H1 (cell line): Measurements from ENCODE around the gene DLST.

Experiments used
- ASH2L ChIP-seq: fragments of 200-600, 300-600 bp; sonication (generic); IDR thresholded peaks from one replicate; pipeline ENCODE4 v1.7.1; 2017; ENCODE audit warnings: low read length
- EP300 ChIP-seq, 2 experiments: IDR thresholded peaks; 1 replicate in 1 of 2; 2 replicates in 1 of 2; pipeline ENCODE4 v1.6.1; 2011 to 2012; ENCODE audit warnings: low read depth in 2 of 2, low read length in 2 of 2, mild to moderate bottlenecking in 2 of 2, borderline replicate concordance in 1 of 2, inconsistent platforms in 1 of 2, moderate library complexity in 1 of 2
- EZH2 ChIP-seq: fragments of 200-600 bp; sonication (generic); IDR thresholded peaks from 2 replicates; pipeline ENCODE4 v1.7.1; 2012; ENCODE audit warnings: low read depth, mild to moderate bottlenecking, moderate library complexity, low read length, inconsistent platforms; ENCODE audit not compliant: severe bottlenecking
- MAFK ChIP-seq: IDR thresholded peaks from 2 replicates; pipeline ENCODE4 v1.6.1; 2012; ENCODE audit warnings: low read depth, mild to moderate bottlenecking, improper control_type of control experiment, low read length
- PHF8 ChIP-seq: fragments of 200-600 bp; sonication (generic); conservative IDR thresholded peaks from 2 replicates; pipeline ENCODE4 v1.7.1; 2012; ENCODE audit warnings: low read depth, mild to moderate bottlenecking, inconsistent platforms, low read length, moderate library complexity
- POLR2AphosphoS5 ChIP-seq: IDR thresholded peaks from 2 replicates; pipeline ENCODE4 v1.6.1; 2011; ENCODE audit warnings: low read depth, low read length
- SUZ12 ChIP-seq: fragments of 200-600 bp; sonication (generic); IDR thresholded peaks from 2 replicates; pipeline ENCODE4 v1.6.1; 2012; ENCODE audit warnings: mild to moderate bottlenecking, inconsistent platforms, low read length, moderate library complexity, mixed read lengths
- TEAD4 ChIP-seq: IDR thresholded peaks from 2 replicates; pipeline ENCODE4 v1.6.1; 2012; ENCODE audit warnings: low read depth, low read length, inconsistent platforms, mixed read lengths
- YY1 ChIP-seq: IDR thresholded peaks from 2 replicates; pipeline ENCODE4 v1.6.1; 2011; ENCODE audit warnings: low read depth, mild to moderate bottlenecking, low read length
- ZNF274 ChIP-seq: IDR thresholded peaks from 2 replicates; pipeline ENCODE4 v1.7.0; 2012; ENCODE audit warnings: low read length, borderline replicate concordance; ENCODE audit errors: extremely low read depth
- TF ChIP-seq, protein P1 (sequence below), 3 experiments: IDR thresholded peaks; 1 replicate in 2 of 3; 2 replicates in 1 of 3; pipeline versions ENCODE4 v1.5.1 to v1.6.1; 2011; ENCODE audit warnings: low read length in 3 of 3, mild to moderate bottlenecking in 3 of 3, inconsistent platforms in 2 of 3, low read depth in 1 of 3, moderate library complexity in 1 of 3; ENCODE audit not compliant: insufficient read depth in 1 of 3; ENCODE audit errors: control extremely low read depth in 1 of 3

DNA sequence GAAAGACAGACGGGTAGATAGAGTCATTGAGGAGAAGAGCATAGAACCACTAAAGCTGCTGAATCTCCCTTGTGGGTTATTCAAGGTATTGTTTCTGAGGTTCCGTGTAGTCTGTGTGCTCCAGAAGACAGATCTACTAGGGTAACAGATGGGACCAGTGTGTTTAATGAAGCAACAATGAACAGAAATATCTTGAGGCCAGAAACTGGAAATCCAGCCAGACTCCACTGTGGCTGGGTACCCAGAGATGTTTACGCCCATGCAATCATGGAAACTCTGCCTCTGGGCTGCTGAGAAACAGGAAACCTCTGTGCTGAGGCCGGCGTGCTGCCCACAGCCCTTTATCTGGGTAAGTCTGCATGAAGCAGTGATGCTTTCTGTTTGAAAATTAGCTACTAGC is 14.0 kb upstream of the DLST start:
- TF ChIP-seq, protein P1, sequence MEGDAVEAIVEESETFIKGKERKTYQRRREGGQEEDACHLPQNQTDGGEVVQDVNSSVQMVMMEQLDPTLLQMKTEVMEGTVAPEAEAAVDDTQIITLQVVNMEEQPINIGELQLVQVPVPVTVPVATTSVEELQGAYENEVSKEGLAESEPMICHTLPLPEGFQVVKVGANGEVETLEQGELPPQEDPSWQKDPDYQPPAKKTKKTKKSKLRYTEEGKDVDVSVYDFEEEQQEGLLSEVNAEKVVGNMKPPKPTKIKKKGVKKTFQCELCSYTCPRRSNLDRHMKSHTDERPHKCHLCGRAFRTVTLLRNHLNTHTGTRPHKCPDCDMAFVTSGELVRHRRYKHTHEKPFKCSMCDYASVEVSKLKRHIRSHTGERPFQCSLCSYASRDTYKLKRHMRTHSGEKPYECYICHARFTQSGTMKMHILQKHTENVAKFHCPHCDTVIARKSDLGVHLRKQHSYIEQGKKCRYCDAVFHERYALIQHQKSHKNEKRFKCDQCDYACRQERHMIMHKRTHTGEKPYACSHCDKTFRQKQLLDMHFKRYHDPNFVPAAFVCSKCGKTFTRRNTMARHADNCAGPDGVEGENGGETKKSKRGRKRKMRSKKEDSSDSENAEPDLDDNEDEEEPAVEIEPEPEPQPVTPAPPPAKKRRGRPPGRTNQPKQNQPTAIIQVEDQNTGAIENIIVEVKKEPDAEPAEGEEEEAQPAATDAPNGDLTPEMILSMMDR (IDR thresholded peaks at IDR 0.05; ENCODE audit: control extremely low read depth in 1 of 3, insufficient read depth in 1 of 3, low read depth in 1 of 3, low read length in 3 of 3), result no peak
- TF ChIP-seq ASH2L (no peak), MAFK (no peak), EZH2 (no peak), EP300 (IDR thresholded peaks at IDR 0.05; ENCODE audit: borderline replicate concordance in 1 of 2, low read depth in 2 of 2, low read length in 2 of 2) (no peak), SUZ12 (no peak), POLR2AphosphoS5 (no peak), YY1 (no peak), ZNF274 (no peak), TEAD4 (no peak), PHF8 (no peak)
